Activated naive CD4-positive, alpha-beta T cell treated with anti-CD3 and anti-CD28 coated beads, Interleukin-2, amount 50 U/mL, for 24 hours (primary cell): ENCODE data around the gene DDX39B.
"Not testable (repeated sequence)": the region's sequence is repeated elsewhere in the genome, so short reads cannot be mapped to it uniquely, and the experiment has no call there.

Source experiments
- H3K27ac Mint-ChIP-seq: one replicate; pipeline ENCODE4 v1.8.0; 2021; ENCODE audit warnings: mild to moderate bottlenecking, mixed read lengths
- H3K27me3 Mint-ChIP-seq: one replicate; pipeline ENCODE4 v1.8.0; 2021; ENCODE audit warnings: mixed read lengths
- H3K36me3 Mint-ChIP-seq: one replicate; pipeline ENCODE4 v1.8.0; 2021; ENCODE audit warnings: mixed read lengths
- H3K4me1 Mint-ChIP-seq: one replicate; pipeline ENCODE4 v1.8.0; 2021; ENCODE audit warnings: mixed read lengths
- H3K4me3 Mint-ChIP-seq: one replicate; pipeline ENCODE4 v1.8.0; 2021; ENCODE audit warnings: mild to moderate bottlenecking, mixed read lengths
- H3K9me3 Mint-ChIP-seq: one replicate; pipeline ENCODE4 v1.8.0; 2021; ENCODE audit warnings: mixed read lengths

Gene DDX39B

DNA sequence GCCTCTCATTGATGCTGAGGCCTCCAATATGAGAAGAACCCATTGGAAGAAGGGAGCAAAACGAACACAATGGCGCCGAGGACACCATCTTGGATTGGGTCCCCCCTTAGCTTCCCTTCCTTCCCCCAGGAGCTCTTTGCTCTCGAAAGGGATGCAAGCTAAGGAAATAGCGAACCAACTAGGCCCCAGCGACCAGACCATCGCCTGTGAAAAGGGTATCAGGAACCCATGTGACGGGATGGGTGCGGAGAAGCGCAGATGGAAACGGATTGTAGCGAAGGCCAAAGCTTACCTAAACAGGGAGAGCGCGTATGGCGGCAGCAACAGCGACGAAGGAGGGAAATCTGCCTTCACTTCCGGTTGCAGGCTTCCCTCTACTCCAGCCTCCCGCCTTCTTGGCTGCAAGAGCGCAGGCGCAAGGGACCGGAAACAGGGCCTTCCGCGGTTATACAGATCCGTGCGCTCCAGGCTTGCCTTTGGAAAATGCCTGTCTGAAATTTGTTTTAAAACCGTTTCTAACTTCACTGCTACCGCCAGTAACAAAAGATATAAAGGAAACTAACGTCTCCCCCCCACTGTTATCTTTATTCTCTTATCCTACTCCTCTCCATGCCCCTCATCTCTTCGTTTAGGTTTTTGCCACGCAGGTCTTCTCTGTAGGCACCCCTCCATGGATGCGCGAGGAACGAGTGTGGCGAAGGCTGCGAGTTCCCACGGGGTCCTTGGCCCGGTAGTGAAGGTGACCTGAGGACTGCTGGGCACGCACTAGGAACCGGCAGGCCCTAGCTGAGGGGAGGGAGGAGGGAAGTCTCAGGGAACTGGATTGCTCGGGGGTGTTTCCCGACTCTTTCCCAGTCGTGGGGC lies at the start of gene DDX39B:
Gene DDX39B, minus strand, starts transcription at position 346 of the 864 bp plus-strand sequence. CDS start 1,471 bp downstream, outside the sequence.
- Mint-ChIP-seq H3K4me1 (peaks cover 42% of the 10 kb centered on the region), H3K36me3 (peaks cover 30% of the 10 kb centered on the region), H3K27ac (peak within 1 kb of the TSS; percentile 99)

DNA sequence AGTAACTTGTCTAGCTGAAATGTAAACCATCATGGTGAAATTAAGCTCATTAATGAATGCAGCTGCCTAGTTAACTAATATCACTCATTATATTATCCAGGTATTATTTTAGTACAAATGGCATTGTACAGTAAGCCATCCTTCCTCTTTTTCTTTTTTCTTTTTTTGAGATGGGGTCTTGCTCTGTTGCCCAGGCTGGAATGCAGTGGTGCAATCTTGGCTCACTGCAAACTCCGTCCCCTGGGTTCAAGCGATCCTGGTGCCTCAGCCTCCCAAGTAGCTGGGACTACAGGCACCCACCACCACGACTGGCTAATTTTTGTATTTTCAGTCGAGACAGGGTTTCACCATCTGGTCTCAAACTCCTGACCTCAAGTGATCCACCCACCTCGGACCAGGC lies 48.9 kb upstream of the DDX39B start:
- H3K4me3 Mint-ChIP-seq, H3K27ac Mint-ChIP-seq: not testable (repeated sequence)
- peaks cover 63% of the 10 kb centered on the region for H3K4me1 Mint-ChIP-seq

More for the DNA sequence above, at the start of gene DDX39B:
- Mint-ChIP-seq H3K9me3 (no peaks in the 10 kb centered on the region), H3K27me3 (no peaks in the 10 kb centered on the region), H3K4me3 (peak within 1 kb of the TSS; percentile 98)

DNA sequence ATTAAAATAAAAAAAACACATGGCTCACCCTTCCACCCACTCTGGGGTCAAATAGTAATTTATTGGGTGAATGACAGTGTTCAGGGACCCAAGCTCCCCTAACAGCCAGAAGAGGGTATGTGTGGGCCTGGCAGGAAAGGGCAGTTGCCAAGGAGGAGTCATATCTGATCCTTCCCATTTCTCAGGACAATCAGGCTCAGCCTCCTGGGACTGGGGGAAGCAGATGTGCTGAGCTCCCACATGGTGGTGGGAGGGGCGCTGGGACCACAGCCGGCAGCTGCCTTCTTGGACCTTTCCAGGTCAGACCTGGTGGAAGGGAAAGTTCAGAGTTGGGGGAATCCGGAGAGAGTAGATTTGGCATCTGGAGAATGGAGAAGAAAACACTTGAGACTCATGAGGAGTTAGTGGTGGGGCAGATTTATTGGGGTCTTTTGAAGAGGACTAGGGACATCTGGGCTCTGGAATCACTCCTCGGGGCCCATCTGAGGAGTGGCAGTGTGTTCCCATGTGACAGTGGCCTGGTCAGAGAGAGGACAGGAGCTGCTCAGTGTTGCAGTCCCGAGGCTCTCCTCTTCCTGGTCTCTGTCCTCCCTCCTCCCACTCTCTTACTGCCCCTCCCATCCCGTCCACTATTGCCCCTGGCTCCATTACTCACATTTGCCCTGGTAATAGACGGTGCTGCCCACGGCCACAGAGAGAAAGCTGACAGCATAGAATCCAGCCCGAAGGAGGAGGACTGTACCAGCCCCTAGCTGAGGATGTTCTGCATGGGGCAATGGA lies 47.3 kb upstream of the DDX39B start:
- Mint-ChIP-seq H3K4me1 (peaks cover 75% of the 10 kb centered on the region), H3K4me3 (no peak overlapping the region), H3K9me3 (no peaks in the 10 kb centered on the region), H3K27ac (peak overlapping the region; percentile 81), H3K27me3 (no peaks in the 10 kb centered on the region), H3K36me3 (peaks cover 2% of the 10 kb centered on the region)

More for the DNA sequence above, 48.9 kb upstream of the DDX39B start:
- not testable (repeated sequence) for H3K36me3 Mint-ChIP-seq, H3K9me3 Mint-ChIP-seq, H3K27me3 Mint-ChIP-seq

DNA sequence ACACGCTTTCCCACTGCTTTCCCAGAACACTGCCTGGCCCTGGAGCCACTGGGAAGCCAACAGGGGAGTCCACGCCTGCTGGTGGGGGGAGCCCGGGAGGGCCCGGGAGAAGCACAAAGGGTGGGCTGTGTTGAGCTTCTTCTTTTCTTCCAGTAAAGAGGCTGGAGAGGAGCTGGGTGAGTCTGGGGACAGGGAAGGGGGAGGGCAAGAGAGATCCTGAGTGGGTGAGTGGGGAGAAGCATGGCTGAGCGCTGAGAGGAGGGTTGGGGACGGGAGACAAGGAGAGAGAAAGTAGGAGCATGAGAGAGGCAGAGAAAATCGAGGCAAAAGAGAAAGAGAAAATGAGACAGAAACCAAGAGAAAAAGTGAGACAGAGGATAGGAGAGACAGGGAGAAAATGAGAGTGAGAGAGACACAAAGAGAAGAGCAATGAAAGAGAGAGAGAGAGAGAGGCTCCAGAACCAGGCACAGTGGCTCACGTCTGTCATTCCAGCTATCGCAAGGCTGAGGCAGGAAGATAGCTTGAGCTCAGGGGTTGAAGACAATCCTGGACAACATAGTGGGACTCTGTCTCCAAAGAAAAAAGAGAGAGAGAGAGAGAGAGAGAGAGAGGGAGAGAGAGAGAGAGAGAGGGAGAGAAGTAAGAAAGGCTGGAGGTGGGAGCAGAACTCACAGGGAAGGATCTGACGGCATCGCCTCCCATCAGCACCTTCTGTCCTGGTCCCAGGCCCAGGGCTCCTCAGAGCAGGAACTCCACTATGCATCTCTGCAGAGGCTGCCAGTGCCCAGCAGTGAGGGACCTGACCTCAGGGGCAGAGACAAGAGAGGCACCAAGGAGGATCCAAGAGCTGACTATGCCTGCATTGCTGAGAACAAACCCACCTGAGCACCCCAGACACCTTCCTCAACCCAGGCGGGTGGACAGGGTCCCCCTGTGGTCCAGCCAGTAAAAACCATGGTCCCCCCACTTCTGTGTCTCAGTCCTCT lies 46.3 kb upstream of the DDX39B start:
- H3K36me3 Mint-ChIP-seq, result peaks cover 2% of the 10 kb centered on the region
- no peaks in the 10 kb centered on the region for H3K9me3 Mint-ChIP-seq
- no peaks in the 10 kb centered on the region for H3K27me3 Mint-ChIP-seq
- peak overlapping the region; percentile 96 for H3K27ac Mint-ChIP-seq
- peaks cover 73% of the 10 kb centered on the region for H3K4me1 Mint-ChIP-seq
- H3K4me3 Mint-ChIP-seq, result peak overlapping the region; percentile 82

DNA sequence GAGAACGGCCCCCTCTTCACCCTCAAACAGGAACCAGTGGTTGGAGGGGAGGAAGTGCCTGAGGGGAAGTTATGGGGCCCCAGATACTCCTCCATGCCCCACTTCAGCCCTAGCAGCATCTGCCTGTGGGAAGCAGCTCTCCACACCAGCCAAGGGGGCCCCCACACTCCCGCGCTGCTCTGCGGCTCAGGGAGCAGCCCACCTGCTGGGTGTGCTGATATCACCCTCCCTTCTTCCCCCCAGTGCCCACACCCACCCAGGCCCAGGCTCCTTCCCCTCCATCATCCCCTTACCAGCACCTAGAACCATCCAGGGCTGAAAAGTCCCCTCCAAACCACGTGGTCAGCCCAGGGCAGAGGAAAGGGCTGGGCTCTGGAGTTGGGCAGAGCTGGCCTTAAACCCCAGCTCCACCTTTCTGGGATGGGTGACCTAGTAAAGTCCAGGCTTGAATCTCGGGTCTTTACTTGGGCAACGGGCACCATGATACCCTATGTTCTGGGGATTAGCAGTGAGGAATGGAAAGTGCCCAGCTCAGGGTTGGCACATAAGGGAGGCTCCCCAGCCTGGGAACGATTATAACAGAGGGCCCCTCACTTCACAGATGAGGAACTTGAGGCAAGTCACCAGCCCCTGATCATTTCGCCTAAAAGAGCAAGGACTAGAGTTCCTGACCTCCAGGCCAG lies 44.9 kb upstream of the DDX39B start:
- Mint-ChIP-seq H3K4me1 (peaks cover 73% of the 10 kb centered on the region), H3K9me3 (no peaks in the 10 kb centered on the region), H3K27me3 (no peaks in the 10 kb centered on the region), H3K27ac (peak overlapping the region; percentile 97), H3K36me3 (peaks cover 6% of the 10 kb centered on the region), H3K4me3 (peak overlapping the region; percentile 82)

DNA sequence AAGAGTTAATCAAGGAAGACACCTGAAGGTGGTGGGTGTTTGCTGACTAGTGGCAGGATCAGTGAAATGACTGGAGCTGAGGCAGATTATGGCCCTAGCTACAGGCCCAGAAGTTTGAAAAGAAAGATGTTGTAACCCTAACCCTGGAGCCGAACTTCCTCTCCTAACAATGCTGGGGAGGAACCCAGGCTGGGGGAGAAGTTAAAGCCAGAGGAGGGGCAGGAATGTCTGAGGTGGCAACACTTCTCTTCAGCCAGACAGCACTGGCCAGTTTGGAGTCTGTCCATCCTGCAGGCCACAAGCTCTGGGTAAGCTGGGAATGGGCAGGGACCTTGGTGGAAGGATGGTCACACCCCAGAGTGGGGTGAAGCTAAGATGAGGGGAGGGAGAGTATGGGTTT lies 44.2 kb upstream of the DDX39B start, which contains the start of gene LST1:
Gene LST1, plus strand, starts transcription at position 270 of the 400 bp plus-strand sequence. CDS start 1,023 bp downstream, outside the sequence.
- H3K36me3 Mint-ChIP-seq, result peaks cover 10% of the 10 kb centered on the region
- no peaks in the 10 kb centered on the region for H3K9me3 Mint-ChIP-seq
- H3K27me3 Mint-ChIP-seq, result no peaks in the 10 kb centered on the region
- H3K27ac Mint-ChIP-seq, result peak within 1 kb of the TSS; percentile 97
- H3K4me1 Mint-ChIP-seq, result peaks cover 74% of the 10 kb centered on the region
- H3K4me3 Mint-ChIP-seq, result peak within 1 kb of the TSS; percentile 82

DNA sequence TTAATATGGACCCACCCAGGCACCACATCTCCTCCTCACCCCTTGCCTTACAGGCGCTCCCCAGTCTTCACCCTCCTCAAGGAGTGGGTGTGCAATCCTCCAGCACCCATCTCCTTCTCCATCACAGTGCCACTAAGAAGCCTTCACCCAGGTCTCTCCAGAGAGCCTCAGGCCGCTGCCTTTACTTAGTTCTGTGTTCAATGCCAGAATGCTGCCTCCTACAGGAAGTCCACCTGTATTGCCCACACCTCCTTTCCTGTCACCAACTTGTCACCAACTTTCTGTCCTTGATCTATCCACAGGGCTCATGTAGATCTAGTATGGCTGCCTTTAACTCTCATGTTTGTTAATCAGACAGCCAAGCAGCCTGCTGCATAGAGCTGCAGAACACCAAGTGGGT lies 43.7 kb upstream of the DDX39B start:
- no peaks in the 10 kb centered on the region for H3K27me3 Mint-ChIP-seq
- H3K36me3 Mint-ChIP-seq, result peaks cover 12% of the 10 kb centered on the region
- no peaks in the 10 kb centered on the region for H3K9me3 Mint-ChIP-seq
- peak overlapping the region; percentile 97 for H3K27ac Mint-ChIP-seq
- H3K4me1 Mint-ChIP-seq, result peaks cover 72% of the 10 kb centered on the region
- peak overlapping the region; percentile 69 for H3K4me3 Mint-ChIP-seq

DNA sequence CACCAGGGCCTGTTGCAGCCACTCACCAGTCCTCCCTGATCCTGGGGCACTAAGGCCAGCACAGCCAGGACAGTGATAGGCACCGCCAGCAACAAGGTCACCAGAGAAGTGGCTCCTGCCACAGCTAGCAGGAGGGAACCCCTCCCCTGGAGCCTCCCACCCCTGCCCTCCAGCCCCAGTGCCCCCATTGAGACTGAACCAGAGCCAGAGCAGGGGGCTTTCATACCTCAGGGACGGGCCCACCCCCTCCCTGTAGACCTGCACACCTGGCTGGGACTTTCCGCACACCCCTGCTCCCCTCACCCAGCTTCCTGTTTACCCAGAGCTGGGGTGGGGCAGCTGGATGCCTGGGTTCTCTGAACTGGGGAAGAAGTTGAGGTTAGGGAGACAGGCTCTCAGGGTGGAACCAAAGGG lies 40.4 kb upstream of the DDX39B start, which contains the start of gene LTB:
Gene LTB, minus strand, starts transcription at position 195 of the 414 bp plus-strand sequence. Its CDS starts 7 bp downstream, at position 188.
- Mint-ChIP-seq H3K27me3 (no peaks in the 10 kb centered on the region), H3K4me1 (peaks cover 77% of the 10 kb centered on the region), H3K27ac (peak within 1 kb of the TSS; percentile 95), H3K9me3 (no peaks in the 10 kb centered on the region), H3K4me3 (peak within 1 kb of the TSS; percentile 93), H3K36me3 (peaks cover 22% of the 10 kb centered on the region)

DNA sequence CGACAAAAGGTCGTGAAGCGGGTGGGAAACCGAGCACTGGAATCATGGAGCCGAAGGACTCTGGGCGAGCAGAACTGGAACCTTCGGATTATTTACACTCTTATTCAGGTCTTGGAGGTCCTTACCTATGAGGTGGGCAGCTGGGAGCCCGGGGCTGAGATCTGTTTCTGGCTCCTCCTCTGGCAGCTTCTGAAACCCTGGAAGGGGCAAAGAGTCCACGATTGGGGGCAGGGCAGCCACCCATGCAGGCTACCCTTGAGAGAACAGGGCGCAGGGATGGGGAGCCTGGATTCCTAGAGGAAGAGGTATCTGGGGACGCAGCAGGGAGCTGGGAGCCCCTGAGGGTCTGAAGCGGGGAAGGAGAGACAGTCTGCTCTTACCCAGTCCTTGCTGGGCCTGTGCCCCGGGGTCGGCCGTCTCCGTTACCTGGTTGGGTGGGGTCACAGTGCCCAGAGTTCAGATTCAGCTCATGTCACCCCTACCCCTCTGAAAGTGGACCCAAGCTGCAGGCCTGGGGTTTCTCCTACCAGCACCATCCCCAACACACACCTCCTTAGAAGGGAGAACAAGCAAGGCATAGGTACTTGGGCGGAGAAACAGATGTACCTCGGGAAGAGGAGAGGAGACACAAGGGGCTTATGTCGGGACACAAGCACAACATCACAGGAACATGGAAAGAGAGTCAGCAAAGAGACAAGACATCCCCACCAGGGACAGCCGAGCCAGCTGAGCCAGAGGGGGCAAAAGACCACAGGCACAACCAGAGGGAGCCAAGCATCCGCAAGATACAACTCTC lies 39.8 kb upstream of the DDX39B start:
- Mint-ChIP-seq H3K36me3 (peaks cover 24% of the 10 kb centered on the region), H3K9me3 (no peaks in the 10 kb centered on the region), H3K27ac (peak overlapping the region; percentile 95), H3K4me1 (peaks cover 77% of the 10 kb centered on the region), H3K4me3 (peak overlapping the region; percentile 93), H3K27me3 (no peaks in the 10 kb centered on the region)

DNA sequence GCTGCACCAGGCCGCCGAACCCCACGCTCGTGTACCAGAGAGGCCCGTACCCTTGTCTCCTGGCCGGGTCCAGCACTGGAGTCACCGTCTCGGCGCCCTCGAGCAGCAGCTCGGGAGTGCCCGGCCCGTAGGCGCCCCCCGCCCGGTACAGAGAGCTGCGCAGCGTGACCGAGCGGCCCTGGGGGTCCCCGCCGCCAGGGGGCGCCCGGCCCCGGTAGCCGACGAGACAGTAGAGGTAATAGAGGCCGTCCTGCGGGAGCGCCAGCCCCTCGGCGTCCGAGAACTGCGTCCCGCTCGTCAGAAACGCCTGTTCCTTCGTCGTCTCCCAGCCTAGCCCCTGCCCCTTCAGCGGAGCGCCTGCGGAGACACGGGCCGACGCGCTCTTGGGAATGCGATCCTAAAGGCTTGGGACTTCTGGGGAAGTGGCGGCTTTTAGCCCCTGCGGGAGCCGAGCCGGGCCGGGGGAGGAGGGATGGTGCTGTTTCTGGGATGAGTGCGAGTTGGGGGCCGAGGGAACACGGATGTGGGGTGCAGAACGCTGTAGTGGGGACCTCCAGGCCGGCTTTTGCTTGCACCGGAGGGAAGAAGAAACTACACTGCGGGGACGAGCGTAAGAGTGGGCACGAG lies 39.1 kb upstream of the DDX39B start:
- H3K4me3 Mint-ChIP-seq, result peak overlapping the region; percentile 93
- no peaks in the 10 kb centered on the region for H3K27me3 Mint-ChIP-seq
- H3K27ac Mint-ChIP-seq, result peak overlapping the region; percentile 97
- H3K36me3 Mint-ChIP-seq, result peaks cover 31% of the 10 kb centered on the region
- no peaks in the 10 kb centered on the region for H3K9me3 Mint-ChIP-seq
- H3K4me1 Mint-ChIP-seq, result peaks cover 77% of the 10 kb centered on the region

DNA sequence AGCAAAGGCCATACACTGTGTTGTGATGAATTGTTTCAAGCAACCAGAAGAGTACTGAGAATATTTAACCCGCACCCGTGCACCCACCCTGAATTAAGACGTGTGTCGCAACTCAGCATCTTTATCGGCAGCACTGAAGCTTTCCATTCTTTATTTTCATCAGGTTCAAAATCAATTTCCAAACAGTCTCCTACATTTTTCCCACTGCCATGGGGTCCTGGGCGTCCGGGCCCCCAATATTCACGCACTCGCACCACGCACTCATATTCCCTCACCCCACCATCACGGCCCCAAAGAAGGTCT lies 38.6 kb upstream of the DDX39B start:
- peaks cover 36% of the 10 kb centered on the region for H3K36me3 Mint-ChIP-seq

DNA sequence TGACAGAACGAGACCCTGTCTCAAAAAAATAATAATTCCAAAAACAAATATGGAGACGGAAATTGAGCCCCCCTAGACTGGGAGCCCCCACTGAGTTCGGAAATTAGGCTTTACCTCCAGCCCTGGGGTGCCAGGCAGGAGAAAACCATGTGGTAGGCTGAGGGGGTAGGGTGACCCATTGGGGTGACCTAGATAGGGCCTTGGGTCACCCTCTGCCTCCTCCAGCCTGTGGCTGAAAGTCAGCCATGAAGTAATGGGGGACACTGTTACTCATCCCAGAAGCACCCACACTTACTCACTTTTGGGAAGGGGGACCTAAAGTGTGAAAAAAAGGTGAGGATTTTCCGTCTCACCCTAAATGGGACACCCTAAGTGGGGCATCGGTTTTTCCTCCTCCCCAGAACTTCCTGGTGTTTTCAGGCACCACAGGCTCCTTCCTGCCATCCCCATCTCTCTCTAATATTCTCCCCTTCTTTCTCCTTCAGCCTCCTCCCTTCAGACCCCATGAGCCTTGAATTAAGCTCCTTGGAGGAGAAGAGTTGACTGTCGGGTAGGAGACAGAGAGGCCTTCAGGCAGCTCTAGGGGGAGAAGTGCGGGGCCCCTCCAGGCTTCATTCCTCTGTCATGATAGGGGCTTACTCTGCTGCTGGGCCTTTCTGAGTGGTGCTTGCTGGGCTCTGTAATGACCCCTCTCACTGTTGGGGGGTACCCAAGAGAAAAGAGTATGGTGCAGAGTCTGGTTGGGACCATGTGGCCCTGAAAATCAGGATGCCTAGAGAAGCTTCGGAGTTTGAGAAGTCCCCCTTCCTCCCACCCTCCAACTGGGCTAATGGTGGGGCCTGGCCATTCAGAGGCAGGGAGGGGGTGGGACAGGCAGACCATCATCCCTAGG lies 38.0 kb upstream of the DDX39B start:
- peaks cover 37% of the 10 kb centered on the region for H3K36me3 Mint-ChIP-seq
- peak overlapping the region; percentile 97 for H3K27ac Mint-ChIP-seq
- peaks cover 77% of the 10 kb centered on the region for H3K4me1 Mint-ChIP-seq

More for the DNA sequence above, 38.6 kb upstream of the DDX39B start:
- Mint-ChIP-seq H3K27ac (peak overlapping the region; percentile 97), H3K4me3 (peak overlapping the region; percentile 93), H3K4me1 (peaks cover 77% of the 10 kb centered on the region), H3K9me3 (no peaks in the 10 kb centered on the region), H3K27me3 (no peaks in the 10 kb centered on the region)

DNA sequence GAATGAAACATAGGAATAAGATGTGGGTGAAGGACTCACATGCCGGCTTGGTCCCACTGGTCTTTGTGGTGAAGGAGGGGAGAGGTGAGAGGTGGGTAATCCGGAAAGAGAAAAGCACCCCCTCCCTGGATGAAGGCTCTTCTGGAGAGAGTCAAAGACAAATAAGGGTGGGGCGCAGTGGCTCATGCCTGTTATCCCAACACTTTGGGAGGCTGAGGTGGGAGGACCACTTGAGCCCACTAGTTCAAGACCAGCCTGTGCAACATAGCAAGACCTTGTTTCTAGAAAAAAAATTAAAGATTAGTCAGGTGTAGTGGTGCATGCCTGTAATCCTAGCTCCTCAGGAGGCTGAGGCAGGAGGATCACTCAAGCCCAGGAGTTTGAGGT lies 37.3 kb upstream of the DDX39B start:
- no peaks in the 10 kb centered on the region for H3K27me3 Mint-ChIP-seq
- peak overlapping the region; percentile 83 for H3K27ac Mint-ChIP-seq
- H3K4me3 Mint-ChIP-seq, result peak overlapping the region; percentile 93
- no peaks in the 10 kb centered on the region for H3K9me3 Mint-ChIP-seq
- H3K4me1 Mint-ChIP-seq, result peaks cover 77% of the 10 kb centered on the region
- peaks cover 37% of the 10 kb centered on the region for H3K36me3 Mint-ChIP-seq

More for the DNA sequence above, 38.0 kb upstream of the DDX39B start:
- H3K9me3 Mint-ChIP-seq, result no peaks in the 10 kb centered on the region
- no peaks in the 10 kb centered on the region for H3K27me3 Mint-ChIP-seq
- peak overlapping the region; percentile 93 for H3K4me3 Mint-ChIP-seq
